ENCODE data around the gene POU3F1. TPM values are rescaled to one million over a fixed set of nuclear protein-coding genes. Genes with fewer than 3 reads are reported as not detected.
A peak's percentile ranks its signal among the peaks of the same experiment; 100 is the strongest.

Gene POU3F1
- total RNA-seq, 1 experiment from 2014 or later = not detected

DNA sequence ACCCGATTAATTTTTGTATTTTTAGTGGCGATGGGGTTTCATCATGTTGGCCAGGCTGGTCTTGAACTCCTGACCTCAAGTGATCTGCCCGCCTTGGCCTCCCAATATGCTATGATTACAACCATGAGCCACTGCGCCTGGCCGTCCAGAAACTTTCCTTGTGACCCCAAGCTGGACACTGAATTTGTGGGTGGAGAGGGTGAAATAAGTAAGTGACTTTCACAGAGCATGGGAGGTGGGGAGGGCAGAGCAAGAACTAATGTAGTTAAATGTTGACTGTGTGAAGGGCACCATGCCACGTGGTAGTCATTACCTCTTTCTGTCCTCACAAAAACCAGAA lies 36.8 kb downstream of the POU3F1 start:
- peaks cover 4% of the 10 kb centered on the region for H3K4me1 ChIP-seq
- H3K27ac Mint-ChIP-seq (ENCODE audit: unreplicated experiment) = no peak overlapping the region
- no peaks in the 10 kb centered on the region for H3K9me3 Mint-ChIP-seq (ENCODE audit: unreplicated experiment)
- no peak overlapping the region for H3K4me3 Mint-ChIP-seq (ENCODE audit: unreplicated experiment)
- no peaks in the 10 kb centered on the region for H3K36me3 ChIP-seq (ENCODE audit: control insufficient read depth, insufficient read depth, low read length)
- POLR2A ChIA-PET = no interaction called here
- no peak for DNase-seq
- peaks cover under 1% of the 10 kb centered on the region for H3K4me1 Mint-ChIP-seq (ENCODE audit: low read depth, unreplicated experiment)
- no peak overlapping the region for H3K4me3 ChIP-seq (ENCODE audit: low read depth, low read length)
- TF ChIP-seq, protein P1, sequence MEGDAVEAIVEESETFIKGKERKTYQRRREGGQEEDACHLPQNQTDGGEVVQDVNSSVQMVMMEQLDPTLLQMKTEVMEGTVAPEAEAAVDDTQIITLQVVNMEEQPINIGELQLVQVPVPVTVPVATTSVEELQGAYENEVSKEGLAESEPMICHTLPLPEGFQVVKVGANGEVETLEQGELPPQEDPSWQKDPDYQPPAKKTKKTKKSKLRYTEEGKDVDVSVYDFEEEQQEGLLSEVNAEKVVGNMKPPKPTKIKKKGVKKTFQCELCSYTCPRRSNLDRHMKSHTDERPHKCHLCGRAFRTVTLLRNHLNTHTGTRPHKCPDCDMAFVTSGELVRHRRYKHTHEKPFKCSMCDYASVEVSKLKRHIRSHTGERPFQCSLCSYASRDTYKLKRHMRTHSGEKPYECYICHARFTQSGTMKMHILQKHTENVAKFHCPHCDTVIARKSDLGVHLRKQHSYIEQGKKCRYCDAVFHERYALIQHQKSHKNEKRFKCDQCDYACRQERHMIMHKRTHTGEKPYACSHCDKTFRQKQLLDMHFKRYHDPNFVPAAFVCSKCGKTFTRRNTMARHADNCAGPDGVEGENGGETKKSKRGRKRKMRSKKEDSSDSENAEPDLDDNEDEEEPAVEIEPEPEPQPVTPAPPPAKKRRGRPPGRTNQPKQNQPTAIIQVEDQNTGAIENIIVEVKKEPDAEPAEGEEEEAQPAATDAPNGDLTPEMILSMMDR (IDR thresholded peaks at IDR 0.05; ENCODE audit: insufficient read depth in 1 of 2, low read depth in 1 of 2, low read length in 1 of 2, severe bottlenecking in 1 of 2, unreplicated experiment in 1 of 2) = no peak
- no peaks in the 10 kb centered on the region for H3K9me3 ChIP-seq
- no TSS peak for BruUV-seq (replicated peaks)
- intact Hi-C loops (cut with micrococcal nuclease; ENCODE audit: unreplicated experiment) = no loop called here
- peaks cover 10% of the 10 kb centered on the region for H3K36me3 Mint-ChIP-seq (ENCODE audit: insufficient read depth, unreplicated experiment)
- H3K27me3 Mint-ChIP-seq (ENCODE audit: insufficient read depth, unreplicated experiment) = no peaks in the 10 kb centered on the region
- CTCF ChIA-PET = no interaction called here
- no peaks in the 10 kb centered on the region for H3K27me3 ChIP-seq (replicated peaks; ENCODE audit: control insufficient read depth, insufficient read depth, low read length)

DNA sequence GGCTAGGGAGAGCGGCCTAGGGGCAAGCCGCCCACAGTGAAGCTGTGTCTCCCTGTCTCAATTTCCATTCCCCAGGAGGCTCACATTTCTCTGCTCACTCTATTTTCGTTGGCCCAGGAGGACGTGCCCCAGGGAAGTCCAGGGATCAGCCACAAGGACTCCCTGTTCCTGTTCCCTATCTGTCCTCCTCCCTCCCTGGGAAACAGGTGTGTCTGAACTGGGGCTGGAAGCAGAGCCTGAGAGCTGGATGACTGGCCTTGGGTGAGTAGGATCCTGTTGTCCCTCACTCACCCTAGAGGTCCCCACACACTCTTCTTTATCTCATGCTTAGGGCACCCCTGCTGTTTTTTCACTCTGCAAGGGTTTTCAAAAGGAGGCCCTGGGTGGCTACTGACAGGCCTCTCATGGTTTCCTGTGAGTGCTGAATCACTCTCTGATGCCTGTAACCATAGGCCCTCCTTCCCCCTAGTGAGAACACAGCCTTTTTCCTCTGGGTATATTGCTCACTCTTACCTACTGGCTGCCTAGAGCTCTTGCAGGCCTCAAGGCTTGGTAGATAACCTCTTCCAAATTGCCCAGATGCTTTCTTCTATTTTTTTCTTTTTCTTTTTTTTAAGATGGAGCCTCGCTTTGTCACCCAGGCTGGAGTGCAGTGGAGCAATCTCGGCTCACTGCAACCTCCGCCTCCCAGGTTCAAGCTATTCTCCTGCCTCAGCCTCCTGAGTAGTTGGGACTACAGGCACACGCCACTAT lies 37.3 kb downstream of the POU3F1 start:
- intact Hi-C loops (cut with micrococcal nuclease; ENCODE audit: unreplicated experiment) = no loop called here
- peaks cover 4% of the 10 kb centered on the region for H3K4me1 ChIP-seq
- POLR2A ChIA-PET = no interaction called here
- H3K4me1 Mint-ChIP-seq (ENCODE audit: low read depth, unreplicated experiment) = peaks cover 6% of the 10 kb centered on the region
- H3K27me3 Mint-ChIP-seq (ENCODE audit: insufficient read depth, unreplicated experiment) = no peaks in the 10 kb centered on the region
- H3K27me3 ChIP-seq (replicated peaks; ENCODE audit: control insufficient read depth, insufficient read depth, low read length) = no peaks in the 10 kb centered on the region
- BruUV-seq (replicated peaks) = no TSS peak
- H3K4me3 ChIP-seq (ENCODE audit: low read depth, low read length) = no peak overlapping the region
- H3K9me3 ChIP-seq = no peaks in the 10 kb centered on the region
- peaks cover 10% of the 10 kb centered on the region for H3K36me3 Mint-ChIP-seq (ENCODE audit: insufficient read depth, unreplicated experiment)
- DNase-seq = no peak
- no peaks in the 10 kb centered on the region for H3K36me3 ChIP-seq (ENCODE audit: control insufficient read depth, insufficient read depth, low read length)
- CTCF ChIA-PET = no interaction called here
- TF ChIP-seq, protein P1 (IDR thresholded peaks at IDR 0.05; ENCODE audit: insufficient read depth in 1 of 2, low read depth in 1 of 2, low read length in 1 of 2, severe bottlenecking in 1 of 2, unreplicated experiment in 1 of 2) = no peak
- no peaks in the 10 kb centered on the region for H3K9me3 Mint-ChIP-seq (ENCODE audit: unreplicated experiment)
- no peak overlapping the region for H3K4me3 Mint-ChIP-seq (ENCODE audit: unreplicated experiment)
- no peak overlapping the region for H3K27ac Mint-ChIP-seq (ENCODE audit: unreplicated experiment)

DNA sequence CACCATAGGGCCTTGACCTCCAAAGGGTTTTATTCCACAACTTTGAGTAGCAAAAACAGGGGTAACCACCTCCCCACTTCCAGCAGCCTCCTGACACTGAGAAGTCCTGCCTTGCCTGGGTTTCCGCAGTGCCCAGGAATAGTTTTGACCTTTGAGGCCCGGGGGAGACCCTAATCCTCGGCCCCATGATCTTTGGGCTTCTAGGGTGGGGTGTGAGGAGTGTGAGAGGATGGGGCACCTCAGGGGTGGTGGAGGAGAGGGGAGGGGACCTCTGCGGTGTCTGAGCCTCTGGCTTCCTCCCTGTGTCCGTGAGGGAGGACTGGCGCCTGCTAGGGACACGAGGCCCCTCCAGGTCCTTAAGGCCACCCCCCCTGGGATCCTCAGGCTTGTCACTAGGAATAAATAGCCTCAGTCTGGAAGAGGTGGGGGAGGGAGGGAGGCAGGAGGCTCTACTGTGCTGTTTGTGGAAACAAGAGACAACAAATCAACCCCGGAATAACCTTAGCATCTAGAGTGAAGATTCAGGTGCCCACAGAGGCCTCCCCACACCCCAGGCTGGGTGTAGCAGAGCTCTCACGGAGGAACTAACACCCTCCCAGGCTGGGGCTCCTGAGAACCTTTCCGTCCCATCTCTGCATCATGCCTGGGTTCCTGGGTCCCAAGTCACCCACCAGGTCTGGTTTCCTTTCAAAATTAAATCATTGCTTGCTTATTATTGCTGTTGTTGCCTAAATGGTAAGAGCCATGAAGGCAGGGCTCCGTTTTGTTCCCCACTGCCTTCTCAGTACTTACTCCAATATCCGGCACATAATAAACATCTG lies 40.4 kb downstream of the POU3F1 start:
- Mint-ChIP-seq H3K27me3 (ENCODE audit: insufficient read depth, unreplicated experiment) (no peaks in the 10 kb centered on the region), H3K4me1 (ENCODE audit: low read depth, unreplicated experiment) (peaks cover 9% of the 10 kb centered on the region), H3K36me3 (ENCODE audit: insufficient read depth, unreplicated experiment) (no peaks in the 10 kb centered on the region), H3K9me3 (ENCODE audit: unreplicated experiment) (no peaks in the 10 kb centered on the region), H3K27ac (ENCODE audit: unreplicated experiment) (no peak overlapping the region), H3K4me3 (ENCODE audit: unreplicated experiment) (peak overlapping the region; percentile 40)
- CTCF ChIA-PET = no interaction called here
- no peak for DNase-seq
- Histone ChIP-seq H3K4me1 (peaks cover 9% of the 10 kb centered on the region), H3K36me3 (ENCODE audit: control insufficient read depth, insufficient read depth, low read length) (no peaks in the 10 kb centered on the region), H3K27me3 (replicated peaks; ENCODE audit: control insufficient read depth, insufficient read depth, low read length) (no peaks in the 10 kb centered on the region), H3K4me3 (ENCODE audit: low read depth, low read length) (peak overlapping the region; percentile 68; the same call in 1 of the 2 replicates), H3K9me3 (no peaks in the 10 kb centered on the region)
- POLR2A ChIA-PET = no interaction called here
- TF ChIP-seq, protein P1 (IDR thresholded peaks at IDR 0.05; ENCODE audit: insufficient read depth in 1 of 2, low read depth in 1 of 2, low read length in 1 of 2, severe bottlenecking in 1 of 2, unreplicated experiment in 1 of 2) = no peak
- intact Hi-C loops (cut with micrococcal nuclease; ENCODE audit: unreplicated experiment) = no loop called here
- no TSS peak for BruUV-seq (replicated peaks)
